Measurements from ENCODE around the gene REP15. TPM values are rescaled to one million over a fixed set of nuclear protein-coding genes. Genes with fewer than 3 reads are reported as not detected.

REP15 gene
- total and polyA plus RNA-seq, 2 experiments from 2014 or later = 0.57 TPM; not detected in 1

Other genes starting within 250 kb of the REP15 start
- gene SMCO2, start 249.7 kb upstream of the REP15 start, total RNA-seq = not detected in 2 replicates
- gene SMCO2, start 249.7 kb upstream of the REP15 start, polyA plus RNA-seq = not detected in 2 replicates
- gene PPFIBP1, start 172.2 kb upstream of the REP15 start, total RNA-seq = 15.6 and 30.9 TPM in 2 replicates
- 23.5 and 34.8 TPM in 2 replicates for gene PPFIBP1, start 172.2 kb upstream of the REP15 start, polyA plus RNA-seq
- gene MRPS35, start 14.4 kb downstream of the REP15 start, total RNA-seq = 32.0 and 34.4 TPM in 2 replicates
- 63.6 and 73.0 TPM in 2 replicates for gene MRPS35, start 14.4 kb downstream of the REP15 start, polyA plus RNA-seq
- 27.4 and 42.2 TPM in 2 replicates for gene KLHL42, start 83.8 kb downstream of the REP15 start, total RNA-seq
- gene KLHL42, start 83.8 kb downstream of the REP15 start, polyA plus RNA-seq = 25.7 and 26.5 TPM in 2 replicates
- gene MANSC4, start 83.8 kb downstream of the REP15 start, total RNA-seq = not detected in 2 replicates
- gene MANSC4, start 83.8 kb downstream of the REP15 start, polyA plus RNA-seq = not detected in 2 replicates

Data from cardiac muscle cell (in vitro differentiated cells and primary cell).